Eye (tissue), 1 donor: ENCODE results near the gene RNASEH1.

Source experiments
- DNase-seq: peaks from one replicate; pipeline ENCODE4 v3.0.0-alpha.2; 2015

RNASEH1 gene

GRCh38 chr2:3558205-3559014, at the start of gene RNASEH1:
TSS of gene RNASEH1 (minus strand) at chr2:3558333. CDS start at chr2:3558260, 73 bp downstream.
- DNase-seq, result peak; percentile 100

- DNase-seq, result peak; percentile 56
Measured at GRCh38 chr2:3606370-3607201, 48.5 kb upstream of the RNASEH1 start.

GRCh38 chr2:3606028-3606369, 47.9 kb upstream of the RNASEH1 start:
- DNase-seq, result no peak

- DNase-seq, result no peak
Measured at GRCh38 chr2:3604991-3605961, 47.1 kb upstream of the RNASEH1 start.

GRCh38 chr2:3604207-3604877, 46.2 kb upstream of the RNASEH1 start:
- DNase-seq, result no peak

GRCh38 chr2:3603536-3604206, 45.5 kb upstream of the RNASEH1 start:
- no peak for DNase-seq

GRCh38 chr2:3602553-3603339, 44.6 kb upstream of the RNASEH1 start:
- DNase-seq, result no peak

GRCh38 chr2:3601561-3602271, 43.6 kb upstream of the RNASEH1 start:
- DNase-seq, result no peak

- no peak for DNase-seq
Measured at GRCh38 chr2:3600256-3600855, 42.2 kb upstream of the RNASEH1 start.

GRCh38 chr2:3598912-3599854, 41.0 kb upstream of the RNASEH1 start:
- no peak for DNase-seq

GRCh38 chr2:3598197-3598910, 40.2 kb upstream of the RNASEH1 start:
- DNase-seq, result no peak

GRCh38 chr2:3597567-3597966, 39.4 kb upstream of the RNASEH1 start:
- no peak for DNase-seq

GRCh38 chr2:3596901-3597417, 38.8 kb upstream of the RNASEH1 start:
- no peak for DNase-seq

GRCh38 chr2:3595985-3596384, 37.9 kb upstream of the RNASEH1 start:
- DNase-seq, result no peak

- no peak for DNase-seq
Measured at GRCh38 chr2:3595404-3595803, 37.3 kb upstream of the RNASEH1 start.

- DNase-seq, result peak; percentile 52
Measured at GRCh38 chr2:3594493-3595281, 36.6 kb upstream of the RNASEH1 start, which contains the start of gene COLEC11. TSS of gene COLEC11 (plus strand) at chr2:3595112. CDS start at chr2:3604341, 9,229 bp downstream.

GRCh38 chr2:3589086-3589485, 31.0 kb upstream of the RNASEH1 start:
- DNase-seq, result no peak
